ENCODE results near the gene NT5C3A.

NT5C3A gene

GRCh38 chr7:33075818-33076518 is 13.4 kb upstream of the NT5C3A start:
- DNase-seq: no peak

- no peak for DNase-seq
Observed at GRCh38 chr7:33073243-33073642, 10.7 kb upstream of the NT5C3A start.

GRCh38 chr7:33072471-33072870 is 9.9 kb upstream of the NT5C3A start:
- DNase-seq: no peak

GRCh38 chr7:33070831-33071230 is 8.3 kb upstream of the NT5C3A start:
- no peak for DNase-seq

GRCh38 chr7:33070277-33070676 is 7.7 kb upstream of the NT5C3A start:
- DNase-seq: no peak

- no peak for DNase-seq
Observed at GRCh38 chr7:33067921-33068320, 5.3 kb upstream of the NT5C3A start.

GRCh38 chr7:33066771-33067170 is 4.2 kb upstream of the NT5C3A start:
- DNase-seq: no peak

GRCh38 chr7:33065981-33066380 is 3.4 kb upstream of the NT5C3A start:
- no peak for DNase-seq

- peak; percentile 82 to 92 for DNase-seq
Observed at GRCh38 chr7:33062782-33063443, 337 bp upstream of the NT5C3A start.

- no peak for DNase-seq
Observed at GRCh38 chr7:33061282-33061937, 1.2 kb downstream of the NT5C3A start.

- DNase-seq: no peak
Observed at GRCh38 chr7:33059635-33060034, 2.9 kb downstream of the NT5C3A start.

- no peak for DNase-seq
Observed at GRCh38 chr7:33055158-33055557, 7.4 kb downstream of the NT5C3A start.

- no peak for DNase-seq
Observed at GRCh38 chr7:33054261-33054964, 8.2 kb downstream of the NT5C3A start.

GRCh38 chr7:33053721-33054120 is 8.9 kb downstream of the NT5C3A start:
- no peak for DNase-seq

- DNase-seq: no peak
Observed at GRCh38 chr7:33050535-33051318, 11.8 kb downstream of the NT5C3A start.

GRCh38 chr7:33048704-33049103 is 13.9 kb downstream of the NT5C3A start:
- no peak for DNase-seq

GRCh38 chr7:33048257-33048656 is 14.3 kb downstream of the NT5C3A start:
- no peak for DNase-seq

GRCh38 chr7:33044986-33045385 is 17.6 kb downstream of the NT5C3A start:
- DNase-seq: no peak

- no peak for DNase-seq
Observed at GRCh38 chr7:33044401-33044718, 18.2 kb downstream of the NT5C3A start.

- DNase-seq: no peak
Observed at GRCh38 chr7:33043501-33044400, 18.8 kb downstream of the NT5C3A start.

GRCh38 chr7:33041631-33042428 is 20.7 kb downstream of the NT5C3A start:
- no peak for DNase-seq
